Adrenal gland (tissue), 5 donors: ENCODE measurements around the gene GSKIP.

Experiments
- CTCF ChIP-seq, 6 experiments: fragments of 450-650 bp in 4 of 6; fragments of 200-600 bp in 2 of 6; sonication (generic) in 1 of 6; IDR thresholded peaks; 1 replicate in 5 of 6; 2 replicates in 1 of 6; pipeline versions ENCODE4 v1.5.1 to v1.8.0; 2016 to 2021; ENCODE audit warnings: antibody characterized with exemption in 6 of 6, mild to moderate bottlenecking in 2 of 6, moderate library complexity in 1 of 6
- POLR2A ChIP-seq, 2 donors: fragments of 450-650 bp; IDR thresholded peaks; one replicate each; pipeline ENCODE4 v1.6.1; 2017; ENCODE audit warnings: antibody characterized with exemption in 2 of 2, mild to moderate bottlenecking in 2 of 2, moderate library complexity in 1 of 2
- donor health status: DM: no; HTN: no; CAD: no.

- TF ChIP-seq CTCF (IDR thresholded peaks at IDR 0.05) (no peak), POLR2A (IDR thresholded peaks at IDR 0.05) (no peak)
Observed at GRCh38 chr14:96399405-96399804, 36.1 kb downstream of the GSKIP start.
